DOHH2 (cell line): ENCODE measurements around the gene PITPNM3.

Experiments used
- CTCF ChIP-seq: fragments of 200-600 bp; sonication (generic); IDR thresholded peaks from one replicate; pipeline ENCODE4 v1.5.1; 2014; ENCODE audit warnings: antibody characterized with exemption, mild to moderate bottlenecking, low read depth, low read length; ENCODE audit not compliant: poor library complexity, severe bottlenecking
- EZH2phosphoT487 ChIP-seq: fragments of 200-600 bp; sonication (generic); IDR thresholded peaks from 2 replicates; pipeline ENCODE4 v1.6.1; 2017; ENCODE audit warnings: borderline replicate concordance, mild to moderate bottlenecking, antibody characterized with exemption, low read length, moderate library complexity, mixed read lengths

- no peak for TF ChIP-seq CTCF
- TF ChIP-seq EZH2phosphoT487, result no peak
Measured at GRCh38 chr17:6480303-6480675, 76.1 kb downstream of the PITPNM3 start.
